GM13977 (cell line): Measurements from ENCODE around the gene TMEM217.

Experiments used
- DNase-seq: peaks from one replicate; pipeline ENCODE4 v3.0.0; 2012; ENCODE audit warnings: low spot score
- in situ Hi-C: fragments of 300-500 bp; cut with MboI; formaldehyde crosslinking; loops from one replicate; pipeline ENCODE4 v1.12.0; 2022; ENCODE audit warnings: low sequenced_read_pairs, low pct_unique_long_range_greater_than_20kb, mixed read lengths, inconsistent platforms; ENCODE audit not compliant: unreplicated experiment
- TF ChIP-seq, protein P1 (sequence below): IDR thresholded peaks from 2 replicates; pipeline ENCODE4 v1.5.1; 2012; ENCODE audit warnings: mild to moderate bottlenecking, control low read depth; ENCODE audit not compliant: insufficient read depth; ENCODE audit errors: extremely low read depth, missing control alignments

The TMEM217 gene

DNA sequence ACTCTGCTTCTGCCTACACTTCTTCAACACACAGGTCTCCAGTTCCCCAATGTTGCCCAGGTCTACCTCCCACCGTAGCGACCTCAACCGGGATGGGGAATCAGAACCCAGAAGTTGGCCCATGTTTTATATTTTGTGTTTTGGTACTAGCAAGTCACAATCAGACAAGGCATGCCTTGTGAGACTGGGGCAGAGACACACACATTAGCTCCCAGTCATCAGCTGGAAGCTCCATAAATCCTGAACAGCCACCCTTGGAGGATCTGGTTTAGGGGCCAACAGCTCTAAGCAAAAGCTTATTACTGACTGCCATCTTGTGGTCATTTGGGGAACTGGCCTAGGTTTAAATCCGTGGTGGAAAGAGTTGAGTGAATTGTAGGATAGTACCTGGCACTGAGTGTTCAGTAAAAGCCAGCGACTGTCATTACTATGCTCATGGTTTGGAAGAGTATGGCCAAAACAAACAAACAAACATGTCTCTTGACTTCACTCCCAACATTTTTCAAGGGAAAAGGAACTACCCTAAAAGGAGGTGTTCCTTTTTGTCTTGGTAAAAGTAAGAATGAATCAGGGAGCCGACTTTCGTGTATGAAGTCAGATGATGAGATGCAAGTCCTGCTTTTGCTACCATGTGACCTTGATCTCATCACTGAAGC, 47.5 kb downstream of the TMEM217 start:
- peak; percentile 66 for DNase-seq
- TF ChIP-seq, protein P1, sequence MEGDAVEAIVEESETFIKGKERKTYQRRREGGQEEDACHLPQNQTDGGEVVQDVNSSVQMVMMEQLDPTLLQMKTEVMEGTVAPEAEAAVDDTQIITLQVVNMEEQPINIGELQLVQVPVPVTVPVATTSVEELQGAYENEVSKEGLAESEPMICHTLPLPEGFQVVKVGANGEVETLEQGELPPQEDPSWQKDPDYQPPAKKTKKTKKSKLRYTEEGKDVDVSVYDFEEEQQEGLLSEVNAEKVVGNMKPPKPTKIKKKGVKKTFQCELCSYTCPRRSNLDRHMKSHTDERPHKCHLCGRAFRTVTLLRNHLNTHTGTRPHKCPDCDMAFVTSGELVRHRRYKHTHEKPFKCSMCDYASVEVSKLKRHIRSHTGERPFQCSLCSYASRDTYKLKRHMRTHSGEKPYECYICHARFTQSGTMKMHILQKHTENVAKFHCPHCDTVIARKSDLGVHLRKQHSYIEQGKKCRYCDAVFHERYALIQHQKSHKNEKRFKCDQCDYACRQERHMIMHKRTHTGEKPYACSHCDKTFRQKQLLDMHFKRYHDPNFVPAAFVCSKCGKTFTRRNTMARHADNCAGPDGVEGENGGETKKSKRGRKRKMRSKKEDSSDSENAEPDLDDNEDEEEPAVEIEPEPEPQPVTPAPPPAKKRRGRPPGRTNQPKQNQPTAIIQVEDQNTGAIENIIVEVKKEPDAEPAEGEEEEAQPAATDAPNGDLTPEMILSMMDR, result peak; percentile 91
- in situ Hi-C loops, result loop anchor here (10.0 to 25.0 kb wide), 2 partner anchors 326 to 448 kb away; partner anchors contain the start of gene C6orf89

DNA sequence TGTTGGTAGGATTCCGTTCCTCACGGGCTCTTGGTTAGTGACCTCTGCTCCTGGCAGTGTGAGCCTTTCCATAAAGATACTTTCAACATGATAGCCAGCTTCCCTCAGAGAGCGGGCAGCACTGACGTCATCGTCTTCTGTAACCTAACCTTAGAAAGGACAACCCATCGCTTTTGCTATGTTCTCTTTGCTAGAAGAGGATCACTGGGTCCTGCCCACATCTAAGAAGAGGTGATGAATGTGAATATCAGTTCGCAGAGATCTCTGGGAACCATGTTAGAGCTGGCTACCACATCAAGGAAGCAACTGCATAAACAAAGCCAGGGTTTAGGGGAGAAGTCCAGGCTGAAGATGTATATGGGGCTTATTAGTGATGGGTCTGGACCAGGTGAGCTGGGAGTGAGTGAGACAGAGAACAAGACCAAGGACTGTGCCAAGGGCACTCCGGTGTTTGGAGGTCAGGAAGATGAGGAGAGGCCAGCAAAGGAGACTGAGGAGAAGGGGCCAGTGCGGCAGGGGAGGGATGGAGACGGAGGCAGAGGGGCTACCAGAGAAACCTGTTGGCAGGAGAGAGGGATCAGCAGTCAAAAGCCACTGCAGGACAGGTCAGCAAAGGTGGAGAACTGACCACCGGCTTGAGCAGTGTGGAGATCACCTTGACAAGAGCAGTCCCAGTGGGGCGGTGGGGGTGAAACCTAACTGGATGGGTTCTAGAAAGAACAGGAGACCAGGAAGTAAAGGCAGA, 48.3 kb downstream of the TMEM217 start:
- in situ Hi-C loops, result loop anchor here (10.0 to 25.0 kb wide), 3 partner anchors 185 to 447 kb away; partner anchors contain the start of gene C6orf89

DNA sequence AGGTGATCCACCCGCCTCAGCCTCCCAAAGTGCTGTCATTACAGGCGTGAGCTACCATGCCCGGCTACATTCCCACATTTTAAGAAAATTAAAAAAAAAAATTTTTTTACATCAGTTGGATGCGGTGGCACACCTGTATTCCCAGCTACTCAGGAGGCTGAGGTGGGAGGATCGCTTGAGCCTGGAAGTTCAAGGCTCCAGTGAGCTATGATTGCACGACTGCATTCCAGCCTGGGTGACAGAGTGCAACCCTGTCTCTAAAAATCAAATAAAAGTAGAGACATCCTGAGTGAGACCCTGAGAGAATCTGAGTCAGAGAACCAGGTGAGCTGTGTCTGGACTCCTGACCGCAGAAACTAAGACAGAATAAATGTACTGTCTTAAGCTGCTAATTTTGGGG, 49.2 kb downstream of the TMEM217 start:
- in situ Hi-C loops, result loop anchor here (10.0 to 25.0 kb wide), 2 partner anchors 184 to 446 kb away; no protein-coding TSS in a partner anchor
- TF ChIP-seq, protein P1, result no peak
- DNase-seq, result no peak

More for the DNA sequence above, 48.3 kb downstream of the TMEM217 start:
- no peak for DNase-seq
- TF ChIP-seq, protein P1, result no peak

DNA sequence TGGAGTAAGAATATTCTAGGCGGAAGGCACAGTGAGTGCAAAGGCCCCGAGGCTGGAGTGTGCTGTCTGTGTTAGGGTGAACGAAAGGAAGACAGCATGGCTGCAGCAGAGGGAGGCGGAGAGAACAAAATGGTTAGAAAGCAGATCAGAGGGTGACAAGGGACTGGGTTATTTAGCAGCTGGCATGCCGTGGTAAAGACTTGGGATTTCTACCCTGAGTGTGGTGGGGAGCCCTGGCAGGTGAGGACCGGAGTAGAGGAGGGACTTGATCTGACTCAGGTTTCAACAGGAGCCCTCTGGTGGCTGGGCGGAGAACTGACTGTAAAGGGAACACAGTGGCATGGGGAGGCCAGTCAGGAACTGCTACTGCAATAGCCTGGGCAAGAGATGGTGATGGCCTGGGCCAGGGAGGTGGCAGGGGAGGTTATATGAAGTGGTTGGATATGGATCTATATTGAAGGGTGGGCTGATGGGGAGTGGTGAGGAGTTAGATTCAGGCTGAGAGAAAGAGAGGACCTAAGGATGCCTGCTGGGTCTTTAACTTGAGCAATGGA, 50.0 kb downstream of the TMEM217 start:
- TF ChIP-seq, protein P1, result peak; percentile 85
- DNase-seq, result peak; percentile 74
- in situ Hi-C loops, result loop anchor here (10.0 to 25.0 kb wide), 2 partner anchors 183 to 446 kb away; no protein-coding TSS in a partner anchor

DNA sequence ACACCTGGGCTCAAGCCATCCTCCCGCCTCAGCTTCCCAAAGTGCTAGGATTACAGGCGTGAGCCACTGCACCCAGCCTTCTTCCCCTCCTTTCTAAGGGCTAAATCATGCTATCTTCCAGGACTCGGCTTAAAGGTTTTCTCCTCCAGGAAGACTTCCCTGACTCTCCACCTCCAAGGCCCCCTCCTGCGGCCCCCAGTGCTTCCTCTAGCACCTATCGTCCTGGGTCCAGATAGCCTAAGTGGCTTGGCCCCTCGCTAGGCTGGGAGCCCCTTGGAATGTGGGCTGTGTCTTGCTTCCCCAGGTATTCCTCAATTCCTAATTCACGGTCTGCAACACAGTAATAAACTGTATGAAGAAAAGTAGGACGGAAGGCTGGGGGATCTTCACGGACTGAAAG, 51.3 kb downstream of the TMEM217 start:
- DNase-seq, result no peak
- TF ChIP-seq, protein P1, result no peak
- in situ Hi-C loops, result loop anchor here (10.0 to 25.0 kb wide), 2 partner anchors 182 to 444 kb away; no protein-coding TSS in a partner anchor

DNA sequence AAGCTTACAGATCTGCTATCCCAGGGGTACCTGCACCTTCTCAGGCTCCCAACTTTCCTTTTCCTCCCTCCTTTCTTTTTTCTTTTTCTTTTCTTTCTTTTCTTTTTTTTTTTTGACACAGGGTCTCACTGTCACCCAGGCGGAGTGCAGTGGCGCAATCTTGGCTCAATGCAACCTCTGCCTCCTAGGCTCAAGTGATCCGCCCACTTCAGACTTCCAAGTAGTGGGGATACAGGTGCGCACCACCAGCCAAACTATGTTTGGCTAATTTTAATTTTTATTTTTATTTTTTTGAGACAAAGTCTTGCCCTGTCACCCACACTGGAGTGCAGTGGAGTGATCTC, 52.0 kb downstream of the TMEM217 start:
- in situ Hi-C loops, result loop anchor here (10.0 to 25.0 kb wide), 2 partner anchors 181 to 444 kb away; no protein-coding TSS in a partner anchor
- no peak for DNase-seq
- TF ChIP-seq, protein P1, result no peak
